Neural cell (in vitro differentiated cells): ENCODE measurements around the gene SH3PXD2A.

Source experiments
- CTCF ChIP-seq: fragments of 450-650 bp; IDR thresholded peaks from 2 replicates; pipeline ENCODE4 v1.5.1; 2014; ENCODE audit warnings: antibody characterized with exemption, mild to moderate bottlenecking, moderate library complexity; ENCODE audit not compliant: poor library complexity, severe bottlenecking
- EP300 ChIP-seq: fragments of 450-650 bp; conservative IDR thresholded peaks from 2 replicates; pipeline ENCODE4 v1.6.1; 2014; ENCODE audit warnings: antibody characterized with exemption, mild to moderate bottlenecking, moderate library complexity; ENCODE audit not compliant: poor library complexity, severe bottlenecking
- EZH2 ChIP-seq: fragments of 200-600, 300-800 bp; shearing (Covaris generic), sonication (generic); IDR thresholded peaks from 2 replicates; pipeline ENCODE4 v1.6.1; 2014; ENCODE audit warnings: antibody characterized with exemption, low read length, borderline replicate concordance, mild to moderate bottlenecking; ENCODE audit not compliant: insufficient read depth, poor library complexity, severe bottlenecking
- POLR2AphosphoS5 ChIP-seq: IDR thresholded peaks from 2 replicates; pipeline ENCODE4 v1.6.1; 2012
- RAD21 ChIP-seq: fragments of 450-650 bp; conservative IDR thresholded peaks from 2 replicates; pipeline ENCODE4 v1.6.1; 2014; ENCODE audit warnings: antibody characterized with exemption, mild to moderate bottlenecking, moderate library complexity
- SMC3 ChIP-seq: fragments of 450-650 bp; conservative IDR thresholded peaks from 2 replicates; pipeline ENCODE4 v1.6.1; 2014; ENCODE audit warnings: antibody characterized with exemption, mild to moderate bottlenecking, moderate library complexity; ENCODE audit not compliant: poor library complexity
- TAF1 ChIP-seq: IDR thresholded peaks from 2 replicates; pipeline ENCODE4 v1.6.1; 2012; ENCODE audit warnings: low read depth

- TF ChIP-seq CTCF (no peak), EP300 (no peak), RAD21 (no peak), EZH2 (no peak), POLR2AphosphoS5 (no peak), TAF1 (no peak), SMC3 (no peak)
Observed at GRCh38 chr10:103816431-103816830, 38.9 kb downstream of the SH3PXD2A start.
